Activated gamma-delta T cell treated with anti-CD3 and anti-CD28 coated beads, Interleukin-2, amount 50 U/mL, for 16 hours (primary cell): ENCODE measurements around the gene TMEM119.

Source experiments
- DNase-seq: peaks from one replicate; pipeline ENCODE4 v3.0.0-alpha.2; 2020; ENCODE audit warnings: low read depth

Gene TMEM119, protein sequence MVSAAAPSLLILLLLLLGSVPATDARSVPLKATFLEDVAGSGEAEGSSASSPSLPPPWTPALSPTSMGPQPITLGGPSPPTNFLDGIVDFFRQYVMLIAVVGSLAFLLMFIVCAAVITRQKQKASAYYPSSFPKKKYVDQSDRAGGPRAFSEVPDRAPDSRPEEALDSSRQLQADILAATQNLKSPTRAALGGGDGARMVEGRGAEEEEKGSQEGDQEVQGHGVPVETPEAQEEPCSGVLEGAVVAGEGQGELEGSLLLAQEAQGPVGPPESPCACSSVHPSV

DNA sequence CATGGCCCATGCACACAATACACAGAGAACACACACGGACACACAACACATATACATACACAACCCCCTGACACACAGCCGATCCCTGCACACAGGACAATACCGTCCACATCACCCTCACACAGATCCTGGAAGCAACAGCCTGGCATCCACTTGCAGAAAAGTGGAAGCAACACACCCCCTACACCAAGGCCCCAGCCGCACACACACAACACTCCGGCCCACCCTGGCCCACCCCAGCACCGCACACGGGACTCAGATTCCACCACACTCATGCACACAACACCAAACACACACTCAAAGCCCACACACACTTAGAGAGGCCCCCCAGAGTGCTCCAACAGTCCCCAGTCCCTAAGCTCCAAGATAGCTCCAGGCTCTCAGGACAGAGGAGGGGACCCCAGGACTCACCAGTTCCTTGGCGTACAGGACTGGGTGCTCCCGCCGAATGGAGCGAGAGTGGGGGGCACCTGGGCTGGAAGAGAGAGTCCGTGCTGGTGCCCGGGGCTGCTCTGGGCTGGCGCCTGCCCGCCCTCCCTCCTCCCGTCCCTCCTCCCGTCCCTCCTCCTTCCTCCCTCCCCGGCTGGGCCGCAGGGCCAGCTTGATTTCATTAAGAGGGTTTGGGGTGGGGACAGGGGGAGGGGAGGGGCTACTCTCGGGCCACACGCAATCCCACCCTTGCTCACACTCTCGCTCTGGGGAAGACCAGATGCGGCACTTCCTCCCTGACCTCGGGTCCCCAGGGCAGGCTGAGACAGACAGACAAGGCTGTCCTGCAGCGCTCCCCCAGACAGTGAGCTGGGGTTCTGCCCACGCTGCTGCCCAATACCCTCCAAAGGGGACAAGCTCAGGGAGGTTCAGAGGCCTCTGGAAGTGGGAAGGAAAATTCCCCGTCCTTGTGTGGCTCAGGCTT, at the start of gene TMEM119:
TMEM119 (minus strand) TSS at position 526 of the 913 bp plus-strand sequence. CDS start 5,701 bp downstream, outside the sequence.
- DNase-seq = no peak

DNA sequence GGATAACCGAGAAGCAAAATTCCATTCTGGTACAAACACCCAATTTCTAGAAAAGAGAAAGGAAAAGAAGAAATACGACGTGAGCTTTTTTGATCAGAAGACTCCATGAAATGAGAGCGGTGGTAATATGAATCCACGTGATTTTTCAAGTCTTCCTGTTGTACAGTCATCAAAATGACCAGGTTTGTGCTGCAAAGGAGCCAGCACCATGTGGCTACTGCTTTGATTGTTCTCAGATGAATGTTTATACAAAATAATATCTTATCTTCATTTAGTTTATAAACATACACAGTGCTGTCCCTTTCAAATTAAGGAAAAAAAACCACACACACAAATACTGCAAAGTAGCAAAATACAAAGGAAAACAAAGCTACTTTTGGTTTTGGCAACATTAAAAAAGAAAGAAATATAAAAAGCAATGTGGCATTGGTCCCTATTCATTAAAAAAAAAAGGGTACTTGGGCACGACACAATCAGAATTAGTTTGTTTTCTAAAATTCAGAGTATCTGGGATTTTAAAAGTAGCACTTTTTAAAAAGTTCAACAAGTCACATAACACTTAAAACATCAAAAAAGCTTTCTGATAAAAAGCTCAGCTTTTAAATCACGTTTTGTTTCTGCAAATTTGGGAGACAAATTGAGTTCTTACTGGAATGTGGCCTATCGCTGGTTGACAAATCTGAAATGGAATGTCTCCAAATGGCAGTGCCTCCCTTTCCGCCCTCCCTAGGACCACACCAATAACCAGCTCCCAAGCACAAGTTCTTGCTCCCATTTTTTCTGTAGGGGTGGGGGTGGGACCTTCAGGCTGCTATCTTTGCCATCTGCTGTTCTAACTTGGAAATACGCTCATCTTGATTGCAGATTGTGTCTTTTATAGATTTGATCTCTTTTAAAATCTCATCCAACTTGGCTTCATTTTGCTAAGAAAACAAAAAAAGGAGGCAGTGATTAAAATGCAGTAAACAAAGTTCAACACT, 49.0 kb upstream of the TMEM119 start:
- DNase-seq = no peak

GRCh38 chr12:108645686-108646599, 48.1 kb upstream of the TMEM119 start:
- DNase-seq = no peak

DNA sequence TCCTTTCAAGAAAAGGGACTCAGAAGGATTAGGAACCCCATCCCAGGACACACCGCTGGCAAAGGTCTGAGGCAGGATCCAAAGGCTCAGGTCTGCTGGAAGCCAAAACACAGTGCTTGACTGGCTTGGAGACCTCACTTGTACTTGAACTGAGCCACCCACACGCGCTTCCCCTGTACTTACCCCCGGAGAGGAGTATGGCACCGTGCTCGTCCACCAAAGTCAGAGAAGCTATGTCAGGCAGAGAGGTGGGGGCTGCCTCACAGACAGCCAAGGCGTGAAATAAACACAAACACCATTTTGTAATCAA, 46.9 kb upstream of the TMEM119 start:
- no peak for DNase-seq

- DNase-seq = no peak
Observed at GRCh38 chr12:108643941-108644810, 46.3 kb upstream of the TMEM119 start.

- no peak for DNase-seq
Observed at GRCh38 chr12:108642899-108643654, 45.2 kb upstream of the TMEM119 start.

GRCh38 chr12:108642269-108642870, 44.5 kb upstream of the TMEM119 start:
- no peak for DNase-seq

DNA sequence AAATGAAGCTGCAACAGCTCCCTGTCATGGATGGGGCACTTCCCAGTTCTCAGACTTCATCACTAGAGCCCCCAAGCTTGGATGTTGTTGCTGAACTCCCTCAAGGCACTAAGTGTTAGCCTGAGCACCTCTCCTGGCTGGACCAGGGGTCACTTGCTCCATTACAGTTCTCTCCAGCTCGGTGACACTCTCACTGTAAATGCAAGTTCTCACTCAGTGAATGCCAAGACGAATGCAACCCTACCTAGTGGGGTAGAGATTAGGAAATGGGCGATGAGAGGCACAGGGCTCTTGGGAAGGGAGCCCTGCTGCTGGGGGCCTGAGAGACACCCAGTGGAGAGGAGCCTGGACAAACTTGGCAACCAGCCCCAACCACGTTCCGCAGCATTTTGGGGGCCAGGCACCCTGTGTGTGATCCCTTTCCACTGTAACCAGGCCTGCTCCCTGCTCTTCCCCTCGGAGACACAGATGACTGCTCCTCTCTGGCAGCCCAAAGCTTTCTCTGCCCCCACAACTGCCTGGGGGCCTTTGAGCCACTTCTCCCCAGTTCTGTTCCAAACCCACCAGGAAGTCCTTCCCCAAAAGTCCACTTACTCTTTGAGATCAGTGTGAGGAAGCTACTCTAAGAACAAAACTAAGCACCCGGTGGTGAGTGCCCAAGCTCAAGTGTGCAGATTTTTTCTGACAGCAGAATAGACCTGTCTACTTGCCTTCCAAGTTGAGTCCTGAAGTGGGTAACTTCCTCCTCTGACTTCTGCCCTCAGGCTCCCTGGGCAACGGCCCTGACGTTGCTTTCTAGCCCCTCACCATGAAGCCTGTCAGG, 43.8 kb upstream of the TMEM119 start:
- DNase-seq = no peak

DNA sequence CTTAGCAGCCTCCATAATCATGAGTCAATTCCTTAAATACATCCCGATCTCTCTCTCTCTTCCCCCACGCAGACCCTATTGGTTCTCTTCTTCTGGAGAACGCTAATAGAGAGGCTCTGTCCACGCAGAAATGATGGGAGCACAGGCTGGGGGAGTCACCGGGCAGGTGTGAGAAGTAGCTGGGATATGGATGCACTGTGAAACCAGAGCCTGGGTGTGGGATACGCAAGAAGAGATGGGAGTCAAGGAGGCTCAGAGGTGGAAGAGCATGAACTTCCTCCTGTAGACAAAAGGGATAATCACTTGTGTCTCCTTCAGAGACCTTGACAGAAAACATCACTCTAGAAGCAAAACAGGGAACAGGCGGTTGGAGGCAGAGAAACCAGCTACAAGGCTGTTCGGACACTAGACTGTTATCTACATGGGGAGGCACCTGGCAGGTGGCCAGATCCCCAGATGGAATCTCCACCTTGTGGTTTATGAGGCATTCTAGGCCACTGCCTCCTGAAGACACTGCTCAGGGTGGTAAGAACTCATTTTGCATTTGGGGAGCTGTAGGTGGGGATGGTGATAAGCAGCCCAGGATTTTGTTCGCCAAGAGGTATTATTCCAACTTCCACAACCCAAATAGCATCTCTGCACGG, 43.0 kb upstream of the TMEM119 start:
- DNase-seq = no peak

DNA sequence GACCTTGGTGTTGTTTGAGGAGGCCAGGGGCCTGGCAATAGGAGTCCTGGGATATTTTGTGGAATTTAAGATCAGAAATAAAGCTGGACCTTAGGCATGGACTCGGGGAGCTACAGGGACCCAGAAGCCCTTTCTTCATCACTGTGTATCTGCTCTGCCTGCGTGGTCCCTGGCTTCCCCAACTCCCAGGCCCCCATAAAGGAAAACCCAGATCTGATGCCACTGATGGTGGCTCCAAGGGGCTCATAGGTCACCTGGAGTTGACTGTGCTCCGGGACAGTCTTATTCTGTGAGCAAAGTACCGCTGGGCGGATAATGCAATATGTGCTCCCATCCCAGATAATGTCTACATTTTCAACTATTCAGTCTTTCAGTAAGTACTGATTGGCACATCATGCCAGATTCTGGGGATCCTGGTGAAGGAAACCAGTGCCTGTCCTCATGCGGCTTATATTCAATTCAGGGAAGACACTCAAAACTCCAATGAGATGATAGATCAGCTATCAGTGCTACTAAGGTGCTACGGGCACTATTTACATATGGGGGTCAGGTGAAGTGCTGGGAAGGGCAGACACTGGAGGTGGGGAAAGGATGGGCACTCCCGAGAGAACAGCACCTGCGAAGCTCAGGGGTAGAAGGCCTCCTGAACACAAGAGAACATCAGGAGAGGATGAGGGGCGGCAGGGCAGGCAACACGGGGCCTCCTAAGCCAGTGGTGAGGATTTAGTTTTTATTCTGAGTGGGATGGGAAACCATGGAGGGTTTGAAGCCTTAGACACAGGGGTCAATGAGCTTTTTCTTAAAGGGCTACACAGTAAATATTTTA, 41.3 kb upstream of the TMEM119 start:
- DNase-seq = no peak

DNA sequence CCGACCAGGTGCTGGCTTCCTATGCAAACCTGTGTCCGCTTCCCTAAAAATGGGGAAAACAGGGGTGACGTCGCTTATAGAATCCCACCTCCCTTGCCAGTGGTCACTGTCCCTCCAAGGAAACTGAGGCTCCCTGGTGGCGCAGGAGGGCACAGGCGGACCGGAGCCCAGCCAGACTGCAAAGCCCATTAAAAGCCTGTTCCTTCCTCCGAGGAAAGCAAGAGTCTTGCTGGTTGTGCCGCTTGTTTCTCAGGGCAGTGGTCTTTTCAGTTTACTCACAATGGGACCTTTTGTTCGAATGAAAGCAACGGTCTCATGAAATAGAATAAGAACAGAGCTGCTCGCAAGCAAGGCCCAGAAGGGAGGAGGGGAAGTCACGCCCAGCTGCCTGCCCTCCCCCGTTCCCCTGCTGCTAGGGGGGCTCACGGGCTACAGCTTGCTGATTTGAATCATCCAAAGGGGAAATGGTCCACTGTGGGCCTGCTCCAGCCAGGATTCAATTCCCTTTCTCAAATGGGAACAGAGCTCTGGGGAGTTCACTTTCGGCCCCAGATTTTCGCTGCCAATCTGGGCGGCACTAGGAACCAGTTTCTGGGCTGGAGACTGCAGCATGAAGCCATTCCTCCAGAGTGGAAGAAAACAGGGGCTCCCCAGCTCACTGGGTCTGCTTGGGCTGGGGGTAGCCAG, 40.4 kb upstream of the TMEM119 start:
- DNase-seq = no peak

DNA sequence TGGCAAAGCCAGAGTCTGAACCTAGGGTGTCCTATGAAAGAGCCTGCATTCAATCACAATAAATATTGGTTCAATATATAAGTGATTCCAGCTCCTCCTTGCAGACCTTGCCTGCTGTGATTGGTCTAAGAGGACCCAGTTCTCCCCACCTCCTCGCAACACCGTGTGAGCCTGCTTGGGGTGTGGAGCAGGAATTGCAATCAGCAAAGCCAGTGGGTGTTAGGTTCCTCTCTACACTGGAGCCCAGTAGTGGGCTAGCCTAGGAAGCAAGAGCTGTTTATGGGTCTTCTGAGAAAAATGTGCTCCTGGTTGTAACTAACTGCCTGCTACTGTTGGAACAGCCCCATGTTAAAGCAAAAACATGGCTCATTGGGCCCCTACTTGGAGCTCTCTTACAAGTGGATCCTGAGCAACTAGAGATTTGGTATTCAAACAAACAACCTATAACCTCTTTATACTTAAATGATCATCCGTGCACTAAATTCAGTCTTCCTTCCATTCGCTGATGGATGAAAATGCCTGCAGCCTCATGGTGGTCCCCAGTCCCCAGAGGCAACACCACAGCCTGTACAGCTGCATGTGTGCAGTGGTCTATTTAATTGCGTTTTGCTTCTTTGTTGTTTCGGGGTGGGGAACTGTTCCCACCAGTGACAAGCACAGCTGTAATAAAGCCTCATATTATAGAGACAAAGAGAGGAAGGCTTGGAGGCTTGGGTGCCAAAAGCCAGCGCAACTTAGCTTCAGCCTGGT, 39.5 kb upstream of the TMEM119 start:
- DNase-seq = no peak

GRCh38 chr12:108635997-108636808, 38.3 kb upstream of the TMEM119 start:
- no peak for DNase-seq

DNA sequence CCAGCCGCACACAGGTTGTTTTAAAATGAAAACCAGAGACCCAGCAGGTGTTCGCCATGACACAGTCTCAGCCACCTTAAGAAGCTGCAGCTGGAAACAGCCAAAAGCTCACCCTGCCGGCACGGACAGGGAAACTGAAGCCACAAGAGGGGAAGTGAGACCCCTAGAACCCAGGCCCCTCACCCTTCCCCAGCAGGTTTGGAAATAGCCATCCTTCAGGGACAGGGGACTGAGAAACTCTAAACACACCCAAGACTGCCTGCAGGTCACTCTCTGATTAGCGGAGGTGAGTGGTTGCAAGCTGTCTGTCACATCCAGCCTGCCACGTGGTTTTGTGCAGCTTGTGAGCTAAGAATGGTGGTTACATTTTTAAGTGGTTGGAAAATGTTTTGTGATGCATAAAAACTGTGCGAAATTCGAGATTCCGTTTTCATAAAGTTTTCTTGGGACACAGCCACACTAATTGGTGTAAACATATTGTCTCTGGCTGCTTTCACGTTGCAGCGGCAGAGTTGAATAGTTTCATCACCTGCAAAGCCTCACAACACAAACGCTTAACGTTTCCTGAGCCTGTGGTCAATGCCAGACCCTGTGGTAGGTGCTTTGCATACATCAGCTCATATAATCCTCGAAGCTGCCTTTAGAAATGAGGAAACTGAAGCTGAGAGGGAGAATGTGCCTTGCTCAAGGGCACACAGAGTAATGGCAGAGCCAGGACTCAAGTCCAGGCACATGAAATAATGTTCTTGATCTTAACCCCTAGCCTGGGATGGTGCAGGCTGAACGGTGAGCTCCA, 37.5 kb upstream of the TMEM119 start:
- no peak for DNase-seq
